GM06990 (cell line): ENCODE measurements around the gene MRPL10.

ENCODE experiments used
- DNase-seq: peaks from one replicate; pipeline ENCODE4 v3.0.0-alpha.2; 2011; ENCODE audit not compliant: insufficient read length; ENCODE audit errors: extremely low read depth
- H3K27me3 ChIP-seq: replicated peaks from 2 replicates; pipeline ENCODE4 v1.6.0; 2011; ENCODE audit warnings: low read length; ENCODE audit not compliant: control insufficient read depth, insufficient read depth
- H3K36me3 ChIP-seq: 2 replicates; pipeline ENCODE4 v1.5.1; 2011; ENCODE audit warnings: low read length; ENCODE audit not compliant: control insufficient read depth, insufficient read depth
- H3K4me3 ChIP-seq: replicated peaks from 2 replicates; pipeline ENCODE4 v1.5.1; 2011; ENCODE audit warnings: low read depth, mild to moderate bottlenecking, control low read depth, low read length
- CTCF ChIP-seq: IDR thresholded peaks from 2 replicates; pipeline ENCODE4 v1.5.1; 2011; ENCODE audit warnings: low read length, control low read depth, mild to moderate bottlenecking, inconsistent platforms; ENCODE audit not compliant: insufficient read depth, poor library complexity, severe bottlenecking

The MRPL10 gene

DNA sequence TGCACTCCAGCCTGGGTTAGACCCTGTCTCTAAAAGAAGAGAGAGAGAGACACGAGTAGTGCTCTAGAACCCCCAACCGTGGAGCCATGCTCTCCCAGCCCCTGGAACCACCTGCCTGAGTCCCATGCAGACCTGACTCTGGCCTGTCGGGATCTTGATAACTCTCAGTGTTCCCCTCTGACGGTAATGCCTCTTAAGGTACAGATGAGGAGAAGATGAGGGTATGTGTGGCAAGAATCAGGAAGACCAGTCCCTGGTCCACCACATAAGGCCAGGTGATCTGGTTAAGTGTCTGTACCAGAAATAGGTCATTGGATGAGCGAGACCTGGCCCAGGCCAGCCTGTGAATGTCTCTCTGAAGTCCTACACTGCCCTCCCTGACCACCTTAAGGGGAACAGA is 28.1 kb downstream of the MRPL10 start:
- no peak for TF ChIP-seq CTCF
- Histone ChIP-seq H3K36me3 (peaks cover 2% of the 10 kb centered on the region), H3K27me3 (no peaks in the 10 kb centered on the region), H3K4me3 (no peak overlapping the region)
- DNase-seq: no peak

- TF ChIP-seq CTCF: peak; percentile 80
- no peaks in the 10 kb centered on the region; the same call in 1 of the 2 replicates for H3K36me3 ChIP-seq
- no peak overlapping the region for H3K4me3 ChIP-seq
- no peak for DNase-seq
- no peaks in the 10 kb centered on the region for H3K27me3 ChIP-seq
Observed at GRCh38 chr17:47802341-47803022, 28.9 kb downstream of the MRPL10 start.

DNA sequence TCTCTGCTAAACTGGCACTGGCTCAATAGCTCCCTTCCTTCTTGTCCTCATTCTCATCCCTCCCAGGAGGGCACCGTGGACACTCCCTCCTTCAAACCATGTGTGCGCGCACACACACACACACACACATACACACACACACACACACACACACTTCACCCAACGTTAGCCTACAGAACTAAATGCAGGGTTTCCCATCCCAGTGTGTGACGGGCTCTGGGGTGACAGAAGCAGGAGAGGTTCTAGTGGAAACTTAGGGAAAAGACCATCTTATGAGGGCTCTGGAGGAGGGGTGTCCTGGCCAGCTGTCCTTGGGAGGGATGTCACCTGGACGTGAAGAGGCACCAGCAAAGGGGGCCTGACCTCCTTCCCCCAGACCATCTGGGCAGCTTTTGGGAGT is 29.4 kb downstream of the MRPL10 start:
- no peaks in the 10 kb centered on the region for H3K27me3 ChIP-seq

DNA sequence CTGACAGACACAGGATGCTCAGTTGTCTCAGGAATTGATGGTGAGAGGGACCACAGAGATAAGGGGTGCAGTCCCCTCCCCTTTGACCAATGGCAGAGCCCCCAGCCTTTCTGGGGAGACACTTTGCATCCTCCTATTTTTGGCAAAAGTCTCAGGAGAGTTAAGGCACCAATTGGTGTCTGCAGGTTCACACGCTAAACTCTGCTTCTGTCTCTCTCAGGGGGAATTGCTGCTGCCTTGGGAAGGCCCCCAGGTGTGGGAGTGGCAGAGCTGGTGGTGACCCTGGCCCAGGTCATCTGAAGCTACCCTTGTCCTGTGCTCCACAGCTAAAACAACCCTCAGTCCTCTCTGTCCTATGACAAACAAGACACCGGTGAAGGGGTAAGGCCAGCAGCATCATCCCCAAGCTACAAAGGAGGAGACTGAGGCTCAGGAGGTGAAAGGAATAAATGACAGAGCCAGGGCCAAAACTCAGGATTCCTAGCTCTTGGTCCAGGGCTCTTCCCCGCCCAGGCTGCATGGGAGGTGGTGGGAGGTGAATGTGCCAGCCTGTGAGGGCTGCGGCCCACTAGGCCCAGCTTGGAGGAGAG is 30.1 kb downstream of the MRPL10 start:
- no peaks in the 10 kb centered on the region for H3K27me3 ChIP-seq
- TF ChIP-seq CTCF: no peak
- H3K36me3 ChIP-seq: no peaks in the 10 kb centered on the region
- no peak overlapping the region for H3K4me3 ChIP-seq
- DNase-seq: no peak

More for the DNA sequence above, 29.4 kb downstream of the MRPL10 start:
- Histone ChIP-seq H3K36me3 (no peaks in the 10 kb centered on the region), H3K4me3 (no peak overlapping the region)
- TF ChIP-seq CTCF: no peak
- no peak for DNase-seq

- no peak overlapping the region for H3K4me3 ChIP-seq
- H3K36me3 ChIP-seq: no peaks in the 10 kb centered on the region
- H3K27me3 ChIP-seq: no peaks in the 10 kb centered on the region
- TF ChIP-seq CTCF: no peak
- no peak for DNase-seq
Observed at GRCh38 chr17:47800686-47801085, 30.7 kb downstream of the MRPL10 start.
